GM21723 (cell line): ENCODE measurements around the gene CTNNA2.

Source experiments
- ATAC-seq: cut with Tn5 transposase; IDR thresholded peaks from one replicate; pipeline ENCODE4 v1.9.1; 2021; ENCODE audit warnings: mild to moderate bottlenecking, moderate library complexity; ENCODE audit not compliant: unreplicated experiment

CTNNA2 gene

GRCh38 chr2:80573950-80574349 lies 1061.1 kb downstream of the CTNNA2 start:
- ATAC-seq, result no peak

GRCh38 chr2:80579756-80580155 lies 1066.9 kb downstream of the CTNNA2 start:
- ATAC-seq, result no peak

GRCh38 chr2:80591233-80591632 lies 1078.4 kb downstream of the CTNNA2 start:
- no peak for ATAC-seq

- ATAC-seq, result no peak
Observed at GRCh38 chr2:80592106-80592505, 1079.3 kb downstream of the CTNNA2 start.

GRCh38 chr2:80610108-80610507 lies 1097.3 kb downstream of the CTNNA2 start:
- ATAC-seq, result no peak

GRCh38 chr2:80621656-80622055 lies 1108.8 kb downstream of the CTNNA2 start:
- ATAC-seq, result no peak

- ATAC-seq, result no peak
Observed at GRCh38 chr2:80624062-80624461, 1111.2 kb downstream of the CTNNA2 start.

GRCh38 chr2:80634590-80634989 lies 1121.7 kb downstream of the CTNNA2 start:
- ATAC-seq, result no peak

GRCh38 chr2:80638783-80639182 lies 1125.9 kb downstream of the CTNNA2 start:
- ATAC-seq, result no peak

GRCh38 chr2:80642465-80642864 lies 1129.6 kb downstream of the CTNNA2 start:
- no peak for ATAC-seq

GRCh38 chr2:80643598-80643997 lies 1130.7 kb downstream of the CTNNA2 start:
- ATAC-seq, result no peak

- no peak for ATAC-seq
Observed at GRCh38 chr2:80651435-80651834, 1138.6 kb downstream of the CTNNA2 start.

GRCh38 chr2:80655265-80655664 lies 1142.4 kb downstream of the CTNNA2 start:
- ATAC-seq, result no peak

- no peak for ATAC-seq
Observed at GRCh38 chr2:80670763-80671162, 1157.9 kb downstream of the CTNNA2 start.

GRCh38 chr2:80687524-80687923 lies 1174.7 kb downstream of the CTNNA2 start:
- ATAC-seq, result no peak

- ATAC-seq, result no peak
Observed at GRCh38 chr2:80689106-80689505, 1176.3 kb downstream of the CTNNA2 start.
